Heart left ventricle (tissue), 16 donors: ENCODE results near the gene ADGRL3. TPM values are rescaled to one million over a fixed set of nuclear protein-coding genes. Genes with fewer than 3 reads are reported as not detected.

ENCODE experiments used
- ATAC-seq, 4 donors: fragments of 200-7000 bp; cut with Tn5 transposase; one replicate each; pipeline ENCODE4 v1.9.1; 2020 to 2022; ENCODE audit warnings: moderate library complexity in 4 of 4, mild to moderate bottlenecking in 3 of 4, moderate number of reproducible peaks in 1 of 4
- DNase-seq, 5 donors: peaks; one replicate each; pipeline ENCODE4 v3.0.0-alpha.2; 2020
- H3K27ac ChIP-seq, 12 donors: fragments of 200-600 bp; sonication (generic) in 4 of 12; one replicate each; pipeline versions ENCODE4 v1.5.0 to v1.8.0; 2016 to 2022; ENCODE audit warnings: mild to moderate bottlenecking in 2 of 12
- H3K27me3 ChIP-seq, 9 donors: fragments of 200-600 bp; sonication (generic) in 2 of 9; one replicate each; pipeline versions ENCODE4 v1.5.1 to v1.8.0; 2016 to 2022; ENCODE audit warnings: mild to moderate bottlenecking in 3 of 9
- H3K36me3 ChIP-seq, 9 donors: fragments of 200-600 bp; sonication (generic) in 2 of 9; one replicate each; pipeline versions ENCODE4 v1.5.0 to v1.8.0; 2018 to 2022; ENCODE audit warnings: mild to moderate bottlenecking in 2 of 9
- H3K4me1 ChIP-seq, 12 donors: fragments of 200-600 bp; sonication (generic) in 4 of 12; one replicate each; pipeline versions ENCODE4 v1.5.0 to v1.8.0; 2016 to 2022; ENCODE audit warnings: mild to moderate bottlenecking in 3 of 12
- H3K4me3 ChIP-seq, 12 donors: fragments of 200-600 bp; sonication (generic) in 4 of 12; one replicate each; pipeline versions ENCODE4 v1.5.0 to v1.8.0; 2017 to 2022; ENCODE audit warnings: mild to moderate bottlenecking in 9 of 12, moderate library complexity in 4 of 12
- H3K9me3 ChIP-seq, 12 donors: fragments of 200-600 bp; sonication (generic) in 4 of 12; one replicate each; pipeline versions ENCODE4 v1.5.0 to v1.8.0; 2016 to 2022; ENCODE audit warnings: mild to moderate bottlenecking in 1 of 12
- POLR2A ChIP-seq, 2 donors: fragments of 450-650 bp; IDR thresholded peaks; one replicate each; pipeline ENCODE4 v1.6.1; 2017; ENCODE audit warnings: antibody characterized with exemption in 2 of 2, mild to moderate bottlenecking in 2 of 2, moderate library complexity in 2 of 2
- WGBS, 4 donors: extraction: QIAGEN DNeasy Blood & Tissue Kit in 2 of 4; methylation state at CpG; one replicate each; pipeline versions ENCODE4 v1.1.5 to v1.1.7; 2013 to 2018; 5-methylcytosine and 5-hydroxymethylcytosine counted together
- intact Hi-C, 10 donors: fragments of 100-400 bp; cut with DNase I; formaldehyde crosslinking; loops; one replicate each; pipeline versions ENCODE4 v1.11.1 to v1.14.2; 2022
- polyA plus RNA-seq, 2 donors: library from polyadenylated mRNA; stranded (reverse); fragments of 200-250 nt; gene quantifications; one replicate each; pipeline ENCODE4 v1.2.3, GENCODE V29; 2013
- total RNA-seq, 9 donors: library from RNA; depleted of rRNA in 2 of 9; stranded (reverse); fragments of >200 nt in 2 of 9; fragmentation: NEBNext Ultra II Directional in 3 of 9; extraction: Animal tissue kit (Norgen Biotek cat#: 25700) in 3 of 9; gene quantifications; one replicate each; pipeline versions ENCODE4 v1.1.0 to v1.2.4, GENCODE V29; 2016 to 2023
- TF ChIP-seq, protein P1 (sequence below), 12 donors: fragments of 200-600 bp; sonication (generic) in 4 of 12; IDR thresholded peaks; one replicate each; pipeline versions ENCODE4 v1.5.0 to v1.8.0; 2018 to 2022; ENCODE audit warnings: antibody characterized with exemption in 12 of 12, mild to moderate bottlenecking in 5 of 12
- donor health status: ischemic (EF 13 %, LVEDD 7.1; RV severe dilation, severe dysfunction).
- donor health status: healthy with polysubstance abuse.
- donor health status: DM: no; HTN: yes; CAD: no.
- donor health status: DM: no; HTN: no; CAD: no.
- donor health status: ischemic (EF 25% LVEDD 6.9; RV normal size, moderate dysfunction).
- donor health status: ischemic (EF 25% LVEDD 5.7; RV mildly dilated, moderate dysfunction).
- donor health status: healthy.
- donor health status: DM: yes; HTN: yes; CAD: no.
- donor health status: ischemic (EF 35%, LVEDD 5.7; RV mildly dilated, moderate dysfunction).
- donor health status: nonischemic (EF 11% LVEDD 7.7; RV severe dilation, severe dysfunction).
- donor health status: DM: yes; HTN: yes; CAD: no.
- donor health status: PGD.
- donor health status: ischemic (EF 29% LVEDD 5.4; RV normal size, mild dysfunction).
- donor health status: nonischemic (EF 23%, LVEDD 6.1; RV moderate dilation, normal function).

The ADGRL3 gene
- total and polyA plus RNA-seq, 11 donors, result 0.84 to 24.4 (median 7.6) TPM

DNA sequence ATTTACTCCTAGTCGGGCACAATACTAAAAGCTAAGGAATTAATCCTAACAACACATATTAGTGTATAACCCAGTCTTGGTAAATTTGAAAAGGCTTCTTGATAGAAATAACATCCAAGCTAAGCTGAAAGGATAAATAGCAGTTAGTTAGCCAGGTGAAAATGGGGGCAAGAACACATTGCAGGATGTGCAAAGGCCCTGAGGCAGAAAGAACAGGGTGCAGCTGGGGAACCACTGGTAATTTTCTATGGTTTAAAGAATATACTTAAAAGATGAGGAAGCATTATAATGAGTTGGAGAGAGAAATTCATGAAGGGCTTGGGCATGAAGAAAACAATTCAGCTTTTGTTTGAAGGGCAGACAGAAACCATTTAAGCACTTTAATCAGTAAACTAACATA, 689.0 kb downstream of the ADGRL3 start:
- WGBS, 4 donors, result 85 to 98% (median 93%) methylated on average over 1 of the region's 1 CpG
- no peak for DNase-seq
- H3K4me3 ChIP-seq, result no peak overlapping the region
- ATAC-seq, result no peak
- H3K36me3 ChIP-seq, result no peaks in the 10 kb centered on the region
- intact Hi-C loops, result no loop called here
- no peaks in the 10 kb centered on the region for H3K9me3 ChIP-seq
- H3K27ac ChIP-seq, result no peak overlapping the region
- no peak for TF ChIP-seq POLR2A (IDR thresholded peaks at IDR 0.05)
- H3K27me3 ChIP-seq, result no peaks in the 10 kb centered on the region
- no peaks in the 10 kb centered on the region for H3K4me1 ChIP-seq

DNA sequence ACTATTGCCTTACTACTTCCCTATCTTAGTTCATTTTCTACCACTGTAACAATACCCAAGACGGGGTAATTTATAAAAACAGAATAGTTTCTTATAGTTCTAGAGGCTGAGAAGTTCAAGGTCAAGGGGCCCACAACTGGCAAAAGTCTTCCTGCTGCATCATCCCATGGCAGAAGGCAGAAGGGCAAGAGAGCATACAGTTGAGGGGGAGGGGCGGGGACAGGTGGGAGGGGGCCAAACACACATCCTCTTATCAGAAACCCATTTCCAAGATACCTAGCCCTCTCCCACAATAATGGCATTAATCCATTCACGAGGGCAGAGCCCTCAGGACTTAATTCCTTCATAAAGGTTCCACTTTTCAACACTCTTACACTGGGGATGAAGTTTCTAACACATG, 690.2 kb downstream of the ADGRL3 start:
- intact Hi-C loops, result no loop called here
- H3K27me3 ChIP-seq, result no peaks in the 10 kb centered on the region
- H3K4me3 ChIP-seq, result no peak overlapping the region
- no peak overlapping the region for H3K27ac ChIP-seq
- DNase-seq (no peak), ATAC-seq (no peak)
- H3K9me3 ChIP-seq, result no peaks in the 10 kb centered on the region
- no peaks in the 10 kb centered on the region for H3K36me3 ChIP-seq
- 78 to 86% (median 79%) methylated on average over 3 of the region's 3 CpGs for WGBS, 4 donors
- no peaks in the 10 kb centered on the region for H3K4me1 ChIP-seq
- TF ChIP-seq POLR2A (IDR thresholded peaks at IDR 0.05), result no peak
- TF ChIP-seq, protein P1, sequence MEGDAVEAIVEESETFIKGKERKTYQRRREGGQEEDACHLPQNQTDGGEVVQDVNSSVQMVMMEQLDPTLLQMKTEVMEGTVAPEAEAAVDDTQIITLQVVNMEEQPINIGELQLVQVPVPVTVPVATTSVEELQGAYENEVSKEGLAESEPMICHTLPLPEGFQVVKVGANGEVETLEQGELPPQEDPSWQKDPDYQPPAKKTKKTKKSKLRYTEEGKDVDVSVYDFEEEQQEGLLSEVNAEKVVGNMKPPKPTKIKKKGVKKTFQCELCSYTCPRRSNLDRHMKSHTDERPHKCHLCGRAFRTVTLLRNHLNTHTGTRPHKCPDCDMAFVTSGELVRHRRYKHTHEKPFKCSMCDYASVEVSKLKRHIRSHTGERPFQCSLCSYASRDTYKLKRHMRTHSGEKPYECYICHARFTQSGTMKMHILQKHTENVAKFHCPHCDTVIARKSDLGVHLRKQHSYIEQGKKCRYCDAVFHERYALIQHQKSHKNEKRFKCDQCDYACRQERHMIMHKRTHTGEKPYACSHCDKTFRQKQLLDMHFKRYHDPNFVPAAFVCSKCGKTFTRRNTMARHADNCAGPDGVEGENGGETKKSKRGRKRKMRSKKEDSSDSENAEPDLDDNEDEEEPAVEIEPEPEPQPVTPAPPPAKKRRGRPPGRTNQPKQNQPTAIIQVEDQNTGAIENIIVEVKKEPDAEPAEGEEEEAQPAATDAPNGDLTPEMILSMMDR (IDR thresholded peaks at IDR 0.05), result no peak

DNA sequence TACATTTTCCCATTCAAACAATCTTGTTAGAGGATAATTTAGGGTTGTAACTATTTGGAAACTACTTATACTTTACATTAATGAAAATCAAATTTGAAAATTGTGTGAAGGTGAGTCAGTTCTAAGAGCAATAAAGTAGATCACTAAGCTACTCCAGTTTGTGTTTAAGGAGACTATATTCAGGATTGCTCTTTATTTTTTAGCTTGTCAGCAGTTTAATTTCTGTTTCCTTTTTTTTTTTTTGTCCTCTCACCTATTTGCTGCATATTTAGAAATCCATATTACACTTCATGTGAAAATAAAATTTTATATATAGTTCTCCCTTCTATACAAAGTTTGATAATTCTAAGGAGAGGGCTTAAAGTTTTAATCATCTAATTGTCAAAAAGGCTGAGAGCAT, 691.8 kb downstream of the ADGRL3 start:
- Histone ChIP-seq H3K4me1 (no peaks in the 10 kb centered on the region), H3K9me3 (no peaks in the 10 kb centered on the region), H3K4me3 (no peak overlapping the region), H3K27me3 (no peaks in the 10 kb centered on the region), H3K36me3 (no peaks in the 10 kb centered on the region), H3K27ac (no peak overlapping the region)
- ATAC-seq (no peak), DNase-seq (no peak)
- TF ChIP-seq, protein P1 (IDR thresholded peaks at IDR 0.05), result no peak
- intact Hi-C loops, result no loop called here

DNA sequence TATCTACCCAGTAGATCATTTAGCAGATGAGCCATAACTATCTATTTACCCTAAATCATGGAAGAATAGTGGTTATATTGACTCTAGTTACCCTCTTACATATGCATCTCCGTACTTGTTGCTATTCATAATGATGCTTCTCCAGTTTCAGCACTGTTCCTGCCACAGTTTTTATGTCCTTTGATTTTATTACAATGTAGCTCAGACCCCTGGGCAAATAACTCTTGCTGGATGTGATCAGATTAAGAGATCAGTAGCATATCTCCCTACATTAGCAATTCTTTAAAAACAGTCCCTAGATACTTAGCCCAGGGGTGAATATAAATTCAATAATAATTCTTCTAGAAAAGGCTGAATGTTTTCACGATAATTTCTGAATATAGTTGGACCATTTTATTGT, 696.5 kb downstream of the ADGRL3 start:
- ATAC-seq (no peak), DNase-seq (no peak)
- Histone ChIP-seq H3K9me3 (no peaks in the 10 kb centered on the region), H3K36me3 (no peaks in the 10 kb centered on the region), H3K27ac (no peak overlapping the region), H3K4me1 (no peaks in the 10 kb centered on the region), H3K27me3 (no peaks in the 10 kb centered on the region), H3K4me3 (no peak overlapping the region)
- TF ChIP-seq POLR2A (IDR thresholded peaks at IDR 0.05), result no peak
- TF ChIP-seq, protein P1 (IDR thresholded peaks at IDR 0.05), result no peak
- intact Hi-C loops, result no loop called here
- 79 to 82% (median 82%) methylated on average over 2 of the region's 2 CpGs for WGBS, 4 donors

DNA sequence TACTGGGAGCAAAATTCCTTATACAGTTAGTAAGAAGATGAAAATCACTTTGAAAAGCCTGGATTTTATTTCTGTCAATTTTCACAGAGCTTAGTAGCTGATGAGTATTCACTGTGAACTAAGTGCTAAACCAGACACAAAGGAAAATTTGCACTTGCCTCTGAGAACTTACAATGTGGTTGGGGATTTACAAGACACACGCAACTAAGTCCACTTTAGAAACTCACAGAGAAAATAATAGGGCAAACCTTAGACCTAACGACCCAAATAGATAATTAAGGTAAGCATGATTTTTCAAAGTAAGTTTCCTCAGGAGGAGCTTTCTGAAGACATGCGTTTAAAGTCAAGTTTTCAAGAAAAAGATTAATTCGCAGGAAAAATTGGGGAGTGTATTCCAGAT, 708.9 kb downstream of the ADGRL3 start:
- no peaks in the 10 kb centered on the region for H3K36me3 ChIP-seq
- DNase-seq, result no peak
- ATAC-seq, result no peak
- no peak overlapping the region for H3K27ac ChIP-seq
- 85 to 90% (median 88%) methylated on average over 4 of the region's 4 CpGs for WGBS, 4 donors
- intact Hi-C loops, result no loop called here
- no peaks in the 10 kb centered on the region for H3K27me3 ChIP-seq
- TF ChIP-seq POLR2A (IDR thresholded peaks at IDR 0.05), result no peak
- TF ChIP-seq, protein P1 (IDR thresholded peaks at IDR 0.05), result no peak
- H3K4me3 ChIP-seq, result no peak overlapping the region
- no peaks in the 10 kb centered on the region for H3K4me1 ChIP-seq
- H3K9me3 ChIP-seq, result no peaks in the 10 kb centered on the region
